ENCODE measurements around the gene TSPEAR. TPM values are rescaled to one million over a fixed set of nuclear protein-coding genes. Genes with fewer than 3 reads are reported as not detected.

The TSPEAR gene
- total and polyA plus RNA-seq, 2 donors (not counting 1 experiment from before 2014, with no cell fraction given) = not detected

DNA sequence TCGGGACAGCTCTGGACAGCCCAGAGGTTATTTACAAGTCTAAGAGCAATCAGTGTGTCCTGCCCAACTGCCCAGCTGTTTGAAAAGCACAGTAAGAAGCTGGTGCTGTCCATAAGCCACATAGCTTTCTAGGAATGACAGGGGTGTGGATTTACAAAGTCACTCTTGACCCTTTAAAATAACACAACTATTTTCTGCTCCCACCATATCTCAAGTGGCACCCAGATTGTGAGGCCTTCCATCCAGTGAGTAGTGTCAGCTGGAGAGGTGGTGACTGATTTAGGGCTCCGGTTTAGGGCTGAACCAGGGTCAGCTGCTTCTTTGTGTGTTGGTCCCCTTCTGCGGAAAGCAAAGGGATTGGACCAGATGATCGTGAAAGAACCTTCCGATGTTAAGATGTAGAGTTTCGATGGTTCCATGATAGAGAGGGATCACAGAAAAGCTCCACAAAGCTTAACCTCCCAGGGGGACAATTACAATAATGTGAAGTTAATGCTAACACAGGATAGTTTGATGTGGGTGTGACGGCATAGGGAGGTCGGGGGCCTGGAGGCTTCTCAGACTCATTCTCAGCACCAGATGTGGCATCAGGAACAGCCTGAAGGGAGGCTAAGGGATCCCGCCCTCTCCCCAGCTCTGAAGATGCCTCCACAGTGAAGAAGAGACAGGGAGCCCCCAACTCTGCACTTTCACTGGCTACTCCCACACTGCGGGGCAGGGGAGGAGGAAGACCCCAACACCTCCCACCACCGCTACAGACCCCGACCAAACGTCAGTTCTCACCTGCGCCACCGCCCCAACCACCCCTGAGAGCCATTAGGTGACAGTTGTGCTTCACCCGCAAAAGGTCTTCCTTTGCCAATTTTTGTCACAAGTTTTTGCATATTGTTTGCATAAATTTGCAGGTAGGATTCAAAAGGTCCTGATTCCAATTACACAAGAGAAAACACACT lies 215.5 kb downstream of the TSPEAR start:
- Histone ChIP-seq H3K4me1 (ENCODE audit: control insufficient read depth in 2 of 2, insufficient read depth in 2 of 2, low read length in 2 of 2) (no peaks in the 10 kb centered on the region), H3K79me2 (ENCODE audit: control insufficient read depth, insufficient read depth, low read length) (no peaks in the 10 kb centered on the region), H4K20me1 (ENCODE audit: control insufficient read depth, insufficient read depth, low read length, poor library complexity, severe bottlenecking) (no peaks in the 10 kb centered on the region), H3K27me3 (replicated peaks in 1 of 4; ENCODE audit: control extremely low read depth in 1 of 4, control insufficient read depth in 3 of 4, insufficient read depth in 4 of 4, low read length in 3 of 4) (peaks cover 0 to 12% (median 0%) of the 10 kb centered on the region in 4 experiments), H3K4me2 (replicated peaks; ENCODE audit: low read depth, low read length, poor library complexity, severe bottlenecking) (no peak overlapping the region), H3K27ac (ENCODE audit: low read length in 2 of 2) (no peak overlapping the region), H2AFZ (ENCODE audit: insufficient read depth, low read depth, low read length, poor library complexity, severe bottlenecking) (no peak overlapping the region), H3K36me3 (replicated peaks in 1 of 2; ENCODE audit: control extremely low read depth in 1 of 2, control insufficient read depth in 1 of 2, extremely low read depth in 1 of 2, insufficient read depth in 2 of 2, low read length in 1 of 2) (no peaks in the 10 kb centered on the region), H3K9me3 (ENCODE audit: control extremely low read depth in 1 of 3, control insufficient read depth in 2 of 3, insufficient read depth in 1 of 3, low read length in 2 of 3) (peaks cover 0 to 14% (median 8%) of the 10 kb centered on the region in 3 donors), H3K9ac (ENCODE audit: low read length) (no peak overlapping the region), H3K4me3 (ENCODE audit: control extremely low read depth in 1 of 5, extremely low read depth in 1 of 5, insufficient read depth in 1 of 5, low read depth in 2 of 5, low read length in 4 of 5) (no peak overlapping the region)
- intact Hi-C loops (cut with micrococcal nuclease) = no loop called here
- no peak for ATAC-seq (ENCODE audit: low read depth)
- 80% methylated on average over 5 of the region's 16 CpGs for WGBS (ENCODE audit: insufficient coverage)
- H3K27ac Mint-ChIP-seq = no peak overlapping the region
- no peaks in the 10 kb centered on the region for H3K4me1 Mint-ChIP-seq
- CTCF ChIA-PET = interaction anchor here (0.5 kb wide), 1 partner anchor 45 kb away, joined by 3 read pairs; no protein-coding TSS in a partner anchor
- POLR2A ChIA-PET = no interaction called here
- peaks cover 35% of the 10 kb centered on the region for H3K27me3 Mint-ChIP-seq
- DNase-seq = no peak
- TF ChIP-seq EZH2 (IDR thresholded peaks at IDR 0.05; ENCODE audit: borderline replicate concordance, insufficient read depth, low read depth, low read length, poor library complexity, severe bottlenecking) = no peak
- TF ChIP-seq, protein P1, sequence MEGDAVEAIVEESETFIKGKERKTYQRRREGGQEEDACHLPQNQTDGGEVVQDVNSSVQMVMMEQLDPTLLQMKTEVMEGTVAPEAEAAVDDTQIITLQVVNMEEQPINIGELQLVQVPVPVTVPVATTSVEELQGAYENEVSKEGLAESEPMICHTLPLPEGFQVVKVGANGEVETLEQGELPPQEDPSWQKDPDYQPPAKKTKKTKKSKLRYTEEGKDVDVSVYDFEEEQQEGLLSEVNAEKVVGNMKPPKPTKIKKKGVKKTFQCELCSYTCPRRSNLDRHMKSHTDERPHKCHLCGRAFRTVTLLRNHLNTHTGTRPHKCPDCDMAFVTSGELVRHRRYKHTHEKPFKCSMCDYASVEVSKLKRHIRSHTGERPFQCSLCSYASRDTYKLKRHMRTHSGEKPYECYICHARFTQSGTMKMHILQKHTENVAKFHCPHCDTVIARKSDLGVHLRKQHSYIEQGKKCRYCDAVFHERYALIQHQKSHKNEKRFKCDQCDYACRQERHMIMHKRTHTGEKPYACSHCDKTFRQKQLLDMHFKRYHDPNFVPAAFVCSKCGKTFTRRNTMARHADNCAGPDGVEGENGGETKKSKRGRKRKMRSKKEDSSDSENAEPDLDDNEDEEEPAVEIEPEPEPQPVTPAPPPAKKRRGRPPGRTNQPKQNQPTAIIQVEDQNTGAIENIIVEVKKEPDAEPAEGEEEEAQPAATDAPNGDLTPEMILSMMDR (IDR thresholded peaks at IDR 0.05) = no peak
- no peak overlapping the region for H3K4me3 Mint-ChIP-seq
- peaks cover 7% of the 10 kb centered on the region for H3K9me3 Mint-ChIP-seq (ENCODE audit: insufficient read depth)

DNA sequence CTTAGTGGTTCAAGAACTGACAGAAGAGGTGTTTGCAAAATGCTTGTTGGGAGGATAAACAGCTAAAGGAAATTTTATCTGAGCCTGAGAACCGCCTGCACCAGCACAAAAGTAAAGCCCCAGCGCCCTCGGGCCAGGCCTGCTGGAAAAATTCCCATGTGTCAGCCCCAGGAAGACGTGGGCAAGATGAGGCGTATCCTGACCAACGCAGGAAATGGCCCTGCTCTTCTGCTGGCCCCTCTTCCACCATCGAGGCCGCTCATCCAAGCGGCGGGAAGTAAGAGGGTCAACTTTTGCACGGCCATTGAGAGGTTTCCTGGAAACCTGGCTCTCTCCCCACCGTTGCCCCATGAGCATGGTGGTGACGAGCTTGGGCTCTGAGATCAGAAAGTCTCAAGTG lies 216.4 kb downstream of the TSPEAR start:
- Histone ChIP-seq H3K9ac (ENCODE audit: low read length) (no peak overlapping the region), H3K4me2 (replicated peaks; ENCODE audit: low read depth, low read length, poor library complexity, severe bottlenecking) (no peak overlapping the region), H3K9me3 (ENCODE audit: control extremely low read depth in 1 of 3, control insufficient read depth in 2 of 3, insufficient read depth in 1 of 3, low read length in 2 of 3) (peaks cover 0 to 14% (median 8%) of the 10 kb centered on the region in 3 donors), H3K4me1 (ENCODE audit: control insufficient read depth in 2 of 2, insufficient read depth in 2 of 2, low read length in 2 of 2) (no peaks in the 10 kb centered on the region), H2AFZ (ENCODE audit: insufficient read depth, low read depth, low read length, poor library complexity, severe bottlenecking) (no peak overlapping the region), H3K27me3 (replicated peaks in 1 of 4; ENCODE audit: control extremely low read depth in 1 of 4, control insufficient read depth in 3 of 4, insufficient read depth in 4 of 4, low read length in 3 of 4) (peaks cover 0 to 12% (median 0%) of the 10 kb centered on the region in 4 experiments), H3K36me3 (replicated peaks in 1 of 2; ENCODE audit: control extremely low read depth in 1 of 2, control insufficient read depth in 1 of 2, extremely low read depth in 1 of 2, insufficient read depth in 2 of 2, low read length in 1 of 2) (no peaks in the 10 kb centered on the region), H3K79me2 (ENCODE audit: control insufficient read depth, insufficient read depth, low read length) (no peaks in the 10 kb centered on the region), H3K4me3 (ENCODE audit: control extremely low read depth in 1 of 5, extremely low read depth in 1 of 5, insufficient read depth in 1 of 5, low read depth in 2 of 5, low read length in 4 of 5) (no peak overlapping the region), H3K27ac (ENCODE audit: low read length in 2 of 2) (no peak overlapping the region), H4K20me1 (ENCODE audit: control insufficient read depth, insufficient read depth, low read length, poor library complexity, severe bottlenecking) (no peaks in the 10 kb centered on the region)
- ChIA-PET CTCF (interaction anchor here (0.8 kb wide), 1 partner anchor 14 kb away, joined by 3 read pairs; no protein-coding TSS in a partner anchor), POLR2A (no interaction called here)
- TF ChIP-seq, protein P1 (IDR thresholded peaks at IDR 0.05) = no peak
- TF ChIP-seq EZH2 (IDR thresholded peaks at IDR 0.05; ENCODE audit: borderline replicate concordance, insufficient read depth, low read depth, low read length, poor library complexity, severe bottlenecking) = no peak
- DNase-seq = no peak
- intact Hi-C loops (cut with micrococcal nuclease) = no loop called here
- no peaks in the 10 kb centered on the region for H3K4me1 Mint-ChIP-seq
- ATAC-seq (ENCODE audit: low read depth) = no peak
- H3K27me3 Mint-ChIP-seq = peaks cover 39% of the 10 kb centered on the region
- no peak overlapping the region for H3K4me3 Mint-ChIP-seq
- H3K27ac Mint-ChIP-seq = no peak overlapping the region
- H3K9me3 Mint-ChIP-seq (ENCODE audit: insufficient read depth) = peaks cover 7% of the 10 kb centered on the region
- 81% methylated on average over 12 of the region's 13 CpGs for WGBS (ENCODE audit: insufficient coverage)

Data from B cell (primary cell).